ENCODE measurements around the gene MRRF.

Gene MRRF

DNA sequence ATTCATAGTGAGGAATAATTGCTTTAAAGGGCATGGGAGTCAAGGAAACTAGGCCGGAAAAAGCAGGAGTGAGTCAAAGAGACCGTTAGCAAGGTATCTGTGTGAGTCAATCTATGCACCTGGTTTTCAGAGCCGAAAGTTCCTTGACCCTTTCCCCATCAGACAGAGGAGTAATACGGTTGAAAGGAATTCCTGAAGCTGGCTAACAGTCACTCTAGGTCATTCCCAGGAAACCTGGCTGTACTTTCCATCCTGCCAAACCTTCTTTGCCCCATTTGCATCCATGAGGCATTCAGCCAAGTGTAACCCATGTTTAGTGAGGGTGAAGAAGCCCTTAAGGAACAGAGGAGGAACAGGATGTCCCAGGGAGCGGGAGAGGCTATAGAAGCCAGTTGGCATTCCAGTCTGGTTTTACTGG is 16.2 kb upstream of the MRRF start:
- no peak for DNase-seq (ENCODE audit: extremely low read depth, insufficient read length)
- Histone ChIP-seq H3K36me3 (ENCODE audit: control insufficient read depth, insufficient read depth, low read length) (peaks cover 12% of the 10 kb centered on the region), H3K4me3 (replicated peaks; ENCODE audit: low read depth, low read length) (no peak overlapping the region), H3K27me3 (replicated peaks; ENCODE audit: control insufficient read depth, insufficient read depth, low read length) (no peaks in the 10 kb centered on the region)
- TF ChIP-seq CTCF (IDR thresholded peaks at IDR 0.05; ENCODE audit: insufficient read depth, low read length, poor library complexity, severe bottlenecking), result no peak

GRCh38 chr9:122251351-122251750 is 13.3 kb upstream of the MRRF start:
- DNase-seq (ENCODE audit: extremely low read depth, insufficient read length), result no peak
- no peak for TF ChIP-seq CTCF (IDR thresholded peaks at IDR 0.05; ENCODE audit: insufficient read depth, low read length, poor library complexity, severe bottlenecking)
- Histone ChIP-seq H3K27me3 (replicated peaks; ENCODE audit: control insufficient read depth, insufficient read depth, low read length) (no peaks in the 10 kb centered on the region), H3K36me3 (ENCODE audit: control insufficient read depth, insufficient read depth, low read length) (peaks cover 10% of the 10 kb centered on the region), H3K4me3 (replicated peaks; ENCODE audit: low read depth, low read length) (no peak overlapping the region)

DNA sequence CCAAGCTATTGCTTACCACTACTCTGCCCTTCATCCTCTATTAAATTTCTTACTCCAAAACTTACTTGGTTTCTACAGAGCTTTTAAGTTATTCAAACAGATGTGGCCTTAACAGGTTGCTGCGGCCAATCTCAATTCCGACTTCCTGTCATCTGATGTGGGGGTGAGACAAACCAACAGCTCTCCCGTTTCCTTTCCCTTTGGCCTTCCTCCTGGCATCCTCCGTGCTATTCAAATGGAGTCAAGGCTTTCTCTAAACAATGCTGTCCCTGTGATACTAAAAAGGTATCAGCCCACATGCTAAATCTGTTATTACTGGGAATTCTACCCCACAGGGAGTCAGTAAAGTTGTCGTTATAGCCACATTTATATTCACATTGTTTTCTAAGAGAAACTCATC is 11.9 kb upstream of the MRRF start:
- DNase-seq (ENCODE audit: extremely low read depth, insufficient read length), result no peak
- H3K36me3 ChIP-seq (ENCODE audit: control insufficient read depth, insufficient read depth, low read length), result peaks cover 10% of the 10 kb centered on the region
- H3K27me3 ChIP-seq (replicated peaks; ENCODE audit: control insufficient read depth, insufficient read depth, low read length), result no peaks in the 10 kb centered on the region

DNA sequence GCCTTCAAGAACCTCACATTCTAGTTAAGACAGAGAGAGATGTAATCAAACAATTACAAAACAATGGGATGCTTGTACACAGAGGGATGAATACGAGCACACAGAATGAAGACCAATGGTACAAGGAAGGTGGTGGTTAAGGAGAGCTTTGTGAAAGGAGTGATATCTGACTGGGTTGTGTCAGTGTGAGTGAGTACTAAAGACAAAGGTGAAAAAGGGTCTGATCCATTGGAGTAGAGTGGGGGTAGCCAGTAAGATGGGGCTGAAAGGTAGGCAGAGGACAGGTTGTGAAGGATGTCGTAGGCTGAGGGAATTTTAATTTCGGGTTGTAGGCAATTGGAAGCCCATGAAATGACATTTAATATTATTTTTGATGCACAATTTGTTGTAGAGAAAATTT is 9.9 kb upstream of the MRRF start:
- DNase-seq (ENCODE audit: extremely low read depth, insufficient read length), result no peak
- TF ChIP-seq CTCF (IDR thresholded peaks at IDR 0.05; ENCODE audit: insufficient read depth, low read length, poor library complexity, severe bottlenecking), result no peak
- H3K36me3 ChIP-seq (ENCODE audit: control insufficient read depth, insufficient read depth, low read length), result peaks cover 6% of the 10 kb centered on the region

More for the DNA sequence above, 11.9 kb upstream of the MRRF start:
- no peak overlapping the region for H3K4me3 ChIP-seq (replicated peaks; ENCODE audit: low read depth, low read length)
- no peak for TF ChIP-seq CTCF (IDR thresholded peaks at IDR 0.05; ENCODE audit: insufficient read depth, low read length, poor library complexity, severe bottlenecking)

DNA sequence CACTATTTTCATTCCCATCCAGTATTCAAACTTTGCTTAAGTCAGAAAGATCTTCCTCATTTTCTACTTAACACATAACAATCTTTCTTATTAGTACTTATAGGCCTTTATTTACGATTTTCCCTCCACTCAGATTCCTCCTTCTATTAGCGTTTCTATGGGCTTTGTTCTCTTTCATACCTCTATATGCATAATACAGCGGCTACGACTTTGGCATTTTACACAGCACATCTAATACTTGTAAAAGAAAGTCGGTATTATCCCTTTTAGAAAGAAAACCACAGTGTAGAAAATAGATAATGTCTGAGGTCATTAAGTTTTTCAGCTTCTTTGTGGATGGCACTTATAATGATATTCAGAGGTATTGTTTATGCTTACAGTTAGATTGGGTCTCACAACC is 8.5 kb upstream of the MRRF start:
- TF ChIP-seq CTCF (IDR thresholded peaks at IDR 0.05; ENCODE audit: insufficient read depth, low read length, poor library complexity, severe bottlenecking), result no peak
- peaks cover 5% of the 10 kb centered on the region for H3K36me3 ChIP-seq (ENCODE audit: control insufficient read depth, insufficient read depth, low read length)

More for the DNA sequence above, 9.9 kb upstream of the MRRF start:
- no peak overlapping the region for H3K4me3 ChIP-seq (replicated peaks; ENCODE audit: low read depth, low read length)
- H3K27me3 ChIP-seq (replicated peaks; ENCODE audit: control insufficient read depth, insufficient read depth, low read length), result no peaks in the 10 kb centered on the region

DNA sequence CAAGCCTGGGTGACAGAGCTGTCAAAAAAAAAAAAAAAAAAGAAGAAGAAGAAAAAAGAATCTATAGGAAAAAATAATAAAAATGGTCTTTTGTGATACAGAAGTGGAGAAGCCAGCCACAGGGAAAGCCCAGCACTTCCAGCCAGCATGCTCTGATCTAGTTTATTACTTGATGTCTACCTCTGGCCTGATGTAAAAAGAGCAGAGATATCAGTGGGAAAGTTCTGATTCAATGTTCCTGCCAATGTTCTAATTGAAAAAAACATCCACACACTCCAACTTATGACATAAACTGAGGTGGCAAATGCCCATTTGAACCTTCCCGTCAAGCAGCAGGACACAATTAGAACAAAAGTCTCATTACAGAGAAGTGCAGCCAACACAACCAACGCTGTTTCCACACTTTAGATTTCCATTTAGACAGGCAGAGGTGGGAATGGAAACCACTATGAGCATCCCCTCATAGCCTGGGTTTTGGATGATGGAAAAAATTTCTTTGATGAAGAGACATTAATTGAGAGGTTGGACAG is 5.7 kb upstream of the MRRF start:
- no peaks in the 10 kb centered on the region for H3K27me3 ChIP-seq (replicated peaks; ENCODE audit: control insufficient read depth, insufficient read depth, low read length)
- H3K4me3 ChIP-seq (replicated peaks; ENCODE audit: low read depth, low read length), result no peak overlapping the region
- H3K36me3 ChIP-seq (ENCODE audit: control insufficient read depth, insufficient read depth, low read length), result peaks cover 4% of the 10 kb centered on the region
- no peak for TF ChIP-seq CTCF (IDR thresholded peaks at IDR 0.05; ENCODE audit: insufficient read depth, low read length, poor library complexity, severe bottlenecking)
- no peak for DNase-seq (ENCODE audit: extremely low read depth, insufficient read length)

More for the DNA sequence above, 8.5 kb upstream of the MRRF start:
- no peaks in the 10 kb centered on the region for H3K27me3 ChIP-seq (replicated peaks; ENCODE audit: control insufficient read depth, insufficient read depth, low read length)
- DNase-seq (ENCODE audit: extremely low read depth, insufficient read length), result no peak
- H3K4me3 ChIP-seq (replicated peaks; ENCODE audit: low read depth, low read length), result no peak overlapping the region

All from GM06990 (cell line).